ENCODE results near the gene FOSL1. TPM values are rescaled to one million over a fixed set of nuclear protein-coding genes. Genes with fewer than 3 reads are reported as not detected.

The FOSL1 gene
- total and polyA plus RNA-seq, 10 donors, result 0.42 to 5.4 (median 1.3) TPM

DNA sequence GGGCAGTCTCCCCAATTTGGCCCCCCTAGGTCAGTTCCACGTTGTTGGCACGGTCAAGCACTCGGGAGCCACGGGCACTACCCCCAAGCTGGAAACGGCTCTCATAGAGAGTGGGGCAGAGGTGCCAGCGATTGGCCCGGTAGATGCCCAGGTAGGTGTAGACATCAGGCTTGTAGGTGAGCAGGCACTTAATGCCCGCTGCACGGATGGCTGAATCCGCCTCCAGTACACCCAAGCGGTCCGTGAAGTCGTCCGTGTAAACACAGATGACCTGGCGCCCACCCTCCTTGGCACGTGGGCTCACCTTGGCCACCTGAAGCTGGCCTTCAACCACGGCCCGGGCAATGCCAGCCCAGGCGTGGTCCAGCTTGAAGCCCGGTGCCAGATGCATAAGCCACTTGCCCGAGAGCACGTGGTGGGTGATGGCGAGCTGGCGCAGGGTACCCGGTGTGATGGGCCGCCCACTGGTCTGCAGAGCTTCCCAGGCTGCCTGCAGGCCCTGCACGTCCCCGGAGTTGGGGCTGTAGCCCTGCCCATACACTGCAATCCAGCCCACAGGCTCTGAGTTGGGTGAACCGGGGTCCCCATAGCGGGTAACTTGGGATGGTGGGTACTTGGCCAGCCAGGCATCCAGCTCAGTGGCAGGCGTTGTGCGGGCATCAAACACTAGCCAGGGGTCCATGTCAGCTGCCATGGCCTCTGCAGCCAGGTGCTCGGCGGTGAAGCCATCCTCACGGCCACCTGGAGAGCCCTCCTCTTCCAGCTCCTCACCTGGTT, 17.4 kb upstream of the FOSL1 start:
- peaks cover 45 to 82% (median 54%) of the 10 kb centered on the region in 6 donors for H3K4me1 ChIP-seq

DNA sequence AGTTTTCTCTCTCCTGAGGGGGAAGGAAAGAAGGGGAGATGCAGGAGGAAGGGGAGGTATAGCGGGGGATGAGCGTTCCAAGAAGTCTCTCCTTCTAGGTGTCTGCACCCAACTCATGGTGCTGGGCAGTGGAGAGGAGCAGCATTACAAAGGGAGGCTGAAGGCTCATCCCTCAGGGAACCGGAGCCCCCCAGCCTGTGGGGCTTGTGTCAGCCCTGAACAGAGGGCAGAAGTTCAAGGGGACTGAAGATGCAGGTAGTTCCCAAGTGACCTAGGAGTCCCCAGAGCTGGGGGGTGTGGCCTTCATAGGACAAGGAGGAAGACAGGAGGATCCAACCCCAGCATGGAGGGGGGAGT, 16.9 kb upstream of the FOSL1 start:
- intact Hi-C loops (cut with DNase I; ENCODE audit: low total_unique reads), result no loop called here
- Histone ChIP-seq H3K36me3 (peaks cover 0 to 31% (median 5%) of the 10 kb centered on the region in 6 donors), H3K27ac (peak overlapping the region in 5 of 8 donors; percentile 26 to 98 (median 66)), H3K9me3 (no peaks in the 10 kb centered on the region), H3K4me1 (peaks cover 45 to 82% (median 58%) of the 10 kb centered on the region in 6 donors), H3K27me3 (replicated peaks in 1 of 7) (no peaks in the 10 kb centered on the region), H3K4me3 (peak overlapping the region in 5 of 8 donors; percentile 90 to 100 (median 96))
- DNase-seq, result no peak
- TF ChIP-seq POLR2A (IDR thresholded peaks at IDR 0.05) (no peak), POLR2AphosphoS5 (IDR thresholded peaks at IDR 0.05) (no peak)
- TF ChIP-seq, protein P1, sequence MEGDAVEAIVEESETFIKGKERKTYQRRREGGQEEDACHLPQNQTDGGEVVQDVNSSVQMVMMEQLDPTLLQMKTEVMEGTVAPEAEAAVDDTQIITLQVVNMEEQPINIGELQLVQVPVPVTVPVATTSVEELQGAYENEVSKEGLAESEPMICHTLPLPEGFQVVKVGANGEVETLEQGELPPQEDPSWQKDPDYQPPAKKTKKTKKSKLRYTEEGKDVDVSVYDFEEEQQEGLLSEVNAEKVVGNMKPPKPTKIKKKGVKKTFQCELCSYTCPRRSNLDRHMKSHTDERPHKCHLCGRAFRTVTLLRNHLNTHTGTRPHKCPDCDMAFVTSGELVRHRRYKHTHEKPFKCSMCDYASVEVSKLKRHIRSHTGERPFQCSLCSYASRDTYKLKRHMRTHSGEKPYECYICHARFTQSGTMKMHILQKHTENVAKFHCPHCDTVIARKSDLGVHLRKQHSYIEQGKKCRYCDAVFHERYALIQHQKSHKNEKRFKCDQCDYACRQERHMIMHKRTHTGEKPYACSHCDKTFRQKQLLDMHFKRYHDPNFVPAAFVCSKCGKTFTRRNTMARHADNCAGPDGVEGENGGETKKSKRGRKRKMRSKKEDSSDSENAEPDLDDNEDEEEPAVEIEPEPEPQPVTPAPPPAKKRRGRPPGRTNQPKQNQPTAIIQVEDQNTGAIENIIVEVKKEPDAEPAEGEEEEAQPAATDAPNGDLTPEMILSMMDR (IDR thresholded peaks at IDR 0.05 in 8 of 11, conservative IDR thresholded peaks at IDR 0.05 in 3 of 11), result no peak
- WGBS, 5 donors, result 89 to 100% (median 92%) methylated on average over 3 of the region's 3 CpGs

More for the DNA sequence above, 17.4 kb upstream of the FOSL1 start:
- H3K9me3 ChIP-seq, result no peaks in the 10 kb centered on the region
- intact Hi-C loops (cut with DNase I; ENCODE audit: low total_unique reads), result no loop called here
- peak overlapping the region; percentile 85 to 100 (median 96) for H3K4me3 ChIP-seq
- TF ChIP-seq, protein P1 (IDR thresholded peaks at IDR 0.05 in 8 of 11, conservative IDR thresholded peaks at IDR 0.05 in 3 of 11), result no peak
- TF ChIP-seq POLR2AphosphoS5 (IDR thresholded peaks at IDR 0.05) (peak in 1 of 3 donors; percentile 23), POLR2A (IDR thresholded peaks at IDR 0.05) (no peak)
- DNase-seq, result peak; percentile 85
- peaks cover 0 to 37% (median 10%) of the 10 kb centered on the region in 6 donors for H3K36me3 ChIP-seq
- H3K27ac ChIP-seq, result peak overlapping the region in 7 of 8 donors; percentile 91 to 98 (median 97)
- 75 to 92% (median 87%) methylated on average over 26 to 35 of the region's 35 CpGs for WGBS, 5 donors
- no peaks in the 10 kb centered on the region for H3K27me3 ChIP-seq (replicated peaks in 1 of 7)

DNA sequence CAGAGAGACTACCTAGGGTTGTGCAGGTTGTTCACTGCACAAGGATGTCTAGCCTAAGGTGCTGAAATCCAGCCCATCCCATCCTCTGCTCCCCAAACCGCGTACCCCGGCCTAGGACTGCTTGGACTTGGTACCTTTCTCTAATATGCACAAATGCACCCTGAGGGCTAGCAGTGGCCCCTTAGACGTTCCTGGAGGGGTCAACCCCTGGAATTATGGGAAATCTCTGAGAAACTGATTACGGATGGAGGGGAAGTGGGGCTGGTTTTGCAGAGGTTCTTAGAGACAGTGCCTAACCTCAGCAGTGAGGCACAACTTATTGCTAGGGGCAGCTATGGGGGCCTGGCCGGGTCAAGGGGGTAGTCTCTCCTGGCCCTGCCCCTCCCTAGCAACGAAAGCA, 16.2 kb upstream of the FOSL1 start:
- no peak for DNase-seq
- Histone ChIP-seq H3K27ac (peak overlapping the region in 6 of 8 donors; percentile 56 to 98 (median 72)), H3K27me3 (replicated peaks in 1 of 7) (no peaks in the 10 kb centered on the region), H3K4me1 (peaks cover 47 to 82% (median 64%) of the 10 kb centered on the region in 6 donors), H3K9me3 (no peaks in the 10 kb centered on the region), H3K4me3 (peak overlapping the region in 2 of 8 donors; percentile 96 to 100), H3K36me3 (peaks cover 0 to 24% (median 2%) of the 10 kb centered on the region in 6 donors)
- 69 to 86% (median 79%) methylated on average over 7 of the region's 7 CpGs for WGBS, 5 donors
- intact Hi-C loops (cut with DNase I; ENCODE audit: low total_unique reads), result no loop called here
- TF ChIP-seq POLR2AphosphoS5 (IDR thresholded peaks at IDR 0.05) (no peak), POLR2A (IDR thresholded peaks at IDR 0.05) (no peak)
- TF ChIP-seq, protein P1 (IDR thresholded peaks at IDR 0.05 in 8 of 11, conservative IDR thresholded peaks at IDR 0.05 in 3 of 11), result no peak

DNA sequence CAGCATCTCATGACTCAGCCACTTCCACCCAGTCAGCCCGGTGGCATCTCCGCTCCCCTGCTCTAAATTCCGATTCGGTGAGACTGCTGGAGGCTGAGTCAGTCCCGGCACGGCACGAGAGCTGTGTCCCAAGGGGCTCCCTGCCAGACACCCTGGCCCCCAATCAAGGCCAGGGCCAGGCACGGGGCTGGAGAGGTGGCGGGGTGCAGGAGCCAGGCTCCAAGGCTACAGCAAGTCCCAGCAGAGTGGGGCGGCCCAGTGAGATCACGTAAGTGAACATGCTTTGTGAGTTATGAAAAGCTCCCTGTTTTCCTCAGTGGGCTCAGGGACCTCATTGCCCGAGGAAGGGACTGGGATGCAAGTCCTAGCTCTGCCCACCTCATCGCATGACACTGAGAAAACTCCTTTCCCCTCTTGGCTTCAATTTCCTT, 15.6 kb upstream of the FOSL1 start:
- TF ChIP-seq POLR2A (IDR thresholded peaks at IDR 0.05) (no peak), POLR2AphosphoS5 (IDR thresholded peaks at IDR 0.05) (peak; percentile 64 to 77 (median 65))
- TF ChIP-seq, protein P1 (IDR thresholded peaks at IDR 0.05 in 8 of 11, conservative IDR thresholded peaks at IDR 0.05 in 3 of 11), result no peak
- DNase-seq, result peak; percentile 84
- peak overlapping the region in 7 of 8 donors; percentile 36 to 98 (median 71) for H3K27ac ChIP-seq
- peaks cover 43 to 80% (median 62%) of the 10 kb centered on the region in 6 donors for H3K4me1 ChIP-seq
- 26 to 54% (median 32%) methylated on average over 3 to 13 of the region's 13 CpGs for WGBS, 5 donors
- H3K36me3 ChIP-seq, result peaks cover 0 to 19% (median 2%) of the 10 kb centered on the region in 6 donors
- no peaks in the 10 kb centered on the region for H3K27me3 ChIP-seq (replicated peaks in 1 of 7)
- H3K9me3 ChIP-seq, result no peaks in the 10 kb centered on the region
- H3K4me3 ChIP-seq, result peak overlapping the region in 2 of 8 donors; percentile 13 to 15
- intact Hi-C loops (cut with DNase I; ENCODE audit: low total_unique reads), result no loop called here

All from spleen (tissue), 11 donors.